ENCODE data around the gene TNFRSF21. TPM values are rescaled to one million over a fixed set of nuclear protein-coding genes. Genes with fewer than 3 reads are reported as not detected.

The TNFRSF21 gene
- total and polyA plus RNA-seq, 10 of the 15 experiments (the other 5 are each of a cell fraction or from before 2014, with no cell fraction given) = 0.09 to 1.0 (median 0.27) TPM

DNA sequence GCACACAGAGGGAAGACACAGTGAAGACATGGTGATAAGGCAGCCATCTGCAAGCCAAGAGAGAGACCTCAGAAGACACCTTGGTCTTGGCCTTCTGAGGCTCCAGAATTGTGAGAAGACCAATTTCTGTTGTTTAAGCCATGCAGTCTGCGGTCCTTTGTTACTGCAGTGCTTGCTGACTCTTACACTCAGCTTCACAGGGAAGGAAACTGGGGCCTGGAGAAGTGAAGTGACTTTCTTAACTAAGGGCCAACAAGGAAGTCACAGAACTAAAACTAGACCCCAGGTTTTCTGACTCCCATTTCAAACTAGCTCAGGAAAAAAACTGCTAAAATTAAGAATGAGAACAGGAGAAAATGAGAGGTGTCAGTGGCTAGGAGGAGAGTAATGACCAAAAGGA lies 74.3 kb downstream of the TNFRSF21 start:
- RAD21 ChIA-PET (ENCODE audit: unreplicated experiment) = interaction anchor here (1.3 kb wide), 1 partner anchor 38 kb away, joined by 3 read pairs; no protein-coding TSS in a partner anchor
- TF ChIP-seq ZSCAN29 (IDR thresholded peaks at IDR 0.05) (no peak), NFXL1 (IDR thresholded peaks at IDR 0.05; ENCODE audit: borderline replicate concordance) (no peak), ZNF217 (IDR thresholded peaks at IDR 0.05) (no peak), TAF1 (IDR thresholded peaks at IDR 0.05; ENCODE audit: borderline replicate concordance, low read depth, low read length) (no peak), FOXK2 (IDR thresholded peaks at IDR 0.05) (no peak), CBX3 (IDR thresholded peaks at IDR 0.05; ENCODE audit: borderline replicate concordance, low read depth) (no peak), RAD51 (IDR thresholded peaks at IDR 0.05) (no peak), ZNF622 (IDR thresholded peaks at IDR 0.05) (no peak), STAT1 (conservative IDR thresholded peaks at IDR 0.05) (no peak)
- Histone ChIP-seq H3K9me3 (replicated peaks; ENCODE audit: control insufficient read depth, insufficient read depth, low read length) (no peaks in the 10 kb centered on the region), H3K4me1 (ENCODE audit: control insufficient read depth, insufficient read depth, low read length) (no peaks in the 10 kb centered on the region), H3K27me3 (replicated peaks in 1 of 2; ENCODE audit: control insufficient read depth in 2 of 2, insufficient read depth in 2 of 2, low read length in 1 of 2) (no peaks in the 10 kb centered on the region), H3K4me3 (no peak overlapping the region), H3K36me3 (ENCODE audit: control insufficient read depth in 2 of 2, insufficient read depth in 2 of 2, low read length in 1 of 2) (no peaks in the 10 kb centered on the region), H3K27ac (ENCODE audit: control insufficient read depth, insufficient read depth) (no peak overlapping the region), H3K4me2 (ENCODE audit: control insufficient read depth, insufficient read depth) (no peak overlapping the region), H3K9ac (ENCODE audit: control insufficient read depth, insufficient read depth, low read length) (no peak overlapping the region), H4K20me1 (ENCODE audit: control insufficient read depth, insufficient read depth) (no peaks in the 10 kb centered on the region), H2AFZ (ENCODE audit: control insufficient read depth, low read depth, low read length) (no peak overlapping the region), H3K79me2 (ENCODE audit: control insufficient read depth, insufficient read depth, low read length) (no peaks in the 10 kb centered on the region)
- intact Hi-C loops (cut with micrococcal nuclease; ENCODE audit: unreplicated experiment) = no loop called here
- no TSS peak for BruUV-seq (replicated peaks)
- FAIRE-seq (no peak), DNase-seq (ENCODE audit: low read depth, low spot score) (no peak), ATAC-seq (no peak)
- 28% methylated on average over 1 of the region's 1 CpG for WGBS (ENCODE audit: insufficient coverage, insufficient replicate concordance, low lambda C conversion rate, missing lambda C conversion rate)
- in situ Hi-C loops (cut with MboI) = no loop called here
- POLR2A ChIA-PET = interaction anchor here (0.9 to 1.6 kb wide), 2 partner anchors 14 to 64 kb away, joined by 3 read pairs; no protein-coding TSS in a partner anchor
- CTCF ChIA-PET = interaction anchor here (0.7 kb wide), 1 partner anchor 46 kb away, joined by 3 read pairs; no protein-coding TSS in a partner anchor
- SMC1A ChIA-PET (ENCODE audit: uncharacterized antibody, unreplicated experiment) = interaction anchor here (2.1 kb wide), 1 partner anchor 12 kb away, joined by 10 read pairs; no protein-coding TSS in a partner anchor
